ENCODE measurements around the gene HSP90AA1.

HSP90AA1 gene

DNA sequence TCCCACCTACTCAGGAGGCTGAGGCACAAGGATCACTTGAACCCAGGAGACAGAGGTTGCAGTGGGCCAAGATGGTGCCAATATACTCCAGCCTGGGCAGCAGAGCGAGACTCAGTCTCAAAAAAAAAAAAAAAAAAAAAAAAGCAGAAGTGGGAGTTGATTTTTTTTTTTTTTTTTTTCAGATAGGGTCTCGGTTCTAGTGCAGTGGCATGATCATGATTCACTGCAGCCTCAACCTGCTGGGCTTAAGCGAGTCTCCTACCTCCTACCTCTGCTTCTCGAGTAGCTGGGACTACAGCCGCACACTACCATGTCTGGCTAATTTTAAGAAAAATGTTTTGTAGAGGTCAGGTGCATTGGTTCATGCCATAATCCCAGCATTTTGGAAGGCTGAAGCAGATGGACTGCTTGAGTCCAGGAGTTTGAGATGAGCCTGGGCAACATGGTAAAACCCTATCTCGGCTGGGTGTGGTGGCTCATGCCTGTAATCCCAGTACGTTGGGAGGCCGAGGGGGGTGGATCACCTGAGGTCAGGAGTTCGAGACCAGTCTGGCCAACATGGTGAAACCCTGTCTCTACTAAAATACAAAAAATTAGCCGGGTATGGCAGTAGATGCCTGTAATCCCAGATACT lies 16.3 kb upstream of the HSP90AA1 start:
- no peak for TF ChIP-seq CTCF (conservative IDR thresholded peaks at IDR 0.05; ENCODE audit: low read depth, low read length)
- no peak for DNase-seq (ENCODE audit: low read depth)
- no peak overlapping the region for H3K4me3 ChIP-seq (ENCODE audit: low read depth, low read length)

GRCh38 chr14:102097441-102098135 lies 10.7 kb upstream of the HSP90AA1 start:
- no peak for DNase-seq (ENCODE audit: low read depth)
- no peak for TF ChIP-seq CTCF (conservative IDR thresholded peaks at IDR 0.05; ENCODE audit: low read depth, low read length)
- H3K4me3 ChIP-seq (ENCODE audit: low read depth, low read length) = no peak overlapping the region

GRCh38 chr14:102096569-102097188 lies 9.8 kb upstream of the HSP90AA1 start:
- peak overlapping the region; percentile 22 for H3K4me3 ChIP-seq (ENCODE audit: low read depth, low read length)
- TF ChIP-seq CTCF (conservative IDR thresholded peaks at IDR 0.05; ENCODE audit: low read depth, low read length) = peak; percentile 89
- peak; percentile 83 for DNase-seq (ENCODE audit: low read depth)

GRCh38 chr14:102095871-102096568 lies 9.2 kb upstream of the HSP90AA1 start:
- DNase-seq (ENCODE audit: low read depth) = peak; percentile 21
- peak overlapping the region; percentile 22 for H3K4me3 ChIP-seq (ENCODE audit: low read depth, low read length)
- TF ChIP-seq CTCF (conservative IDR thresholded peaks at IDR 0.05; ENCODE audit: low read depth, low read length) = no peak

DNA sequence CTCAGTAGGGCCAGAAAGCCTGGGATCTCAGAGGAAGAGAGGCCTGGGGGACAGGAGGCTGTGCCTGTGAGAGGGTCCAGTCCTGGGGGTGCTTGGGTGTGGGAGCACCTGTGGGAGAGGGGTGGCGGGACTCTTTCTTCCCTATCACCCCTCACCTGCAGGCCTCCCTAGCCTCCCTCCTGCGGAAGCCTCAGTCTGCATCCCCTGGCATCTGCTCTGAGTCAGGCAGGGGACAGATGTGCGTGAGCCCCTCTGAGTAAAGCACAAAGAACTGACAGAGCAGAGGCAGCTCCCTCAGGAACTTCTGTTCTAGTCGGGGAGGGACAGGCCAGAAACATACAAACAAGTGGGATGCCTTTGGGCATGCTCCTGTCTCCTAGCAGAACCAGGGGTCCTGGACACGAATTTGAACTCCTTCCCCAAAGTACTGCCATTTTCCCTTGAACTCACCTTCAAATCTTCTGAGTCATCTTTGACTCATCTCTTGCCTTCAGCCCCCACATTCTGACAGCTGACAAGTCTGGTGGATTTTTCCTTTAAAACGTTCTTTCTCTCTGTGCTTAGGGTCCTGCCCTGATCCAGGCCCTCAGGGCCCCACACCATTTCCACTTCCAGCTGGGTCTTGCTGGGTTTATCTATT lies 8.5 kb upstream of the HSP90AA1 start:
- DNase-seq (ENCODE audit: low read depth) = peak; percentile 35
- no peak overlapping the region for H3K4me3 ChIP-seq (ENCODE audit: low read depth, low read length)
- TF ChIP-seq CTCF (conservative IDR thresholded peaks at IDR 0.05; ENCODE audit: low read depth, low read length) = no peak

- no peak for TF ChIP-seq CTCF (conservative IDR thresholded peaks at IDR 0.05; ENCODE audit: low read depth, low read length)
- no peak overlapping the region for H3K4me3 ChIP-seq (ENCODE audit: low read depth, low read length)
- no peak for DNase-seq (ENCODE audit: low read depth)
Measured at GRCh38 chr14:102094101-102094500, 7.3 kb upstream of the HSP90AA1 start.
